ENCODE results near the gene CABYR. TPM values are rescaled to one million over a fixed set of nuclear protein-coding genes. Genes with fewer than 3 reads are reported as not detected.

CABYR gene
- total and polyA plus RNA-seq, 2 of the 13 experiments (the other 11 are each of a cell fraction or from before 2014, with no cell fraction given) = 0.71 to 0.88 TPM

DNA sequence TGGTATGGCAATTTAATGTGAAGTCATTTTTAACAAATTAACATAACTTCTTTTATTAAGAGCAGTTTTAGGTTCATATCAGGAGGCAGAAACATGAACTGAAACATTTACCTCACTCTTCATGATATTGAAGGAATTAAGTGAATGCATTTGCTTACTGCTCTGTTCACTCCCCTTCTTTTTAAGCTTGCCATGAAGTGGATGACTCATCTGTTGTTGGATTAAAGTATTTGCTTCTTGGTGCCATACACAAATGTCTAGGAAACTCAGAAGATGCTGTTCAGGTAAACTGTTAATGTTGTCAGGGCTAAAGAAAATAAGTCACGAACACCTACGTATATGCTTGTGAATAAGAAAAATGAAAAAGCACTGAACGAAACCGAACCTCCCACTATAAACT is 10.2 kb upstream of the CABYR start:
- ChIA-PET CTCF (ENCODE audit: low intra/inter-chr PET ratio, low total read pairs) (no interaction called here), POLR2A (no interaction called here)
- Histone ChIP-seq H3K4me2 (ENCODE audit: low read depth, low read length) (no peak overlapping the region), H3K4me1 (ENCODE audit: insufficient read depth, low read length) (no peaks in the 10 kb centered on the region), H3K36me3 (replicated peaks in 1 of 2; ENCODE audit: control insufficient read depth in 1 of 2, insufficient read depth in 2 of 2, low read length in 2 of 2) (peaks cover 3 to 22% of the 10 kb centered on the region in 2 experiments; a peak in 4 of 5 replicates), H3K79me2 (ENCODE audit: insufficient read depth, low read length) (no peaks in the 10 kb centered on the region), H4K20me1 (ENCODE audit: insufficient read depth, low read length) (no peaks in the 10 kb centered on the region), H2AFZ (ENCODE audit: low read length) (no peak overlapping the region), H3K27me3 (ENCODE audit: control insufficient read depth in 1 of 2, insufficient read depth in 2 of 2, low read length in 2 of 2) (no peaks in the 10 kb centered on the region), H3K4me3 (replicated peaks in 1 of 3; ENCODE audit: insufficient read depth in 1 of 3, low read depth in 2 of 3, low read length in 3 of 3) (no peak overlapping the region), H3K27ac (ENCODE audit: extremely low read length, insufficient read depth, low read length) (no peak overlapping the region), H3K9ac (ENCODE audit: insufficient read depth, low read depth, low read length) (no peak overlapping the region), H3K9me3 (ENCODE audit: low read length) (no peaks in the 10 kb centered on the region)
- BruUV-seq (replicated peaks) = no TSS peak
- no peak for TF ChIP-seq IRF2 (CRISPR knock-in tag; IDR thresholded peaks at IDR 0.05)
- no peak for TF ChIP-seq NFYC (CRISPR knock-in tag; IDR thresholded peaks at IDR 0.05)
- TF ChIP-seq NBN (conservative IDR thresholded peaks at IDR 0.05) = no peak
- TF ChIP-seq TAF1 (CRISPR knock-in tag; IDR thresholded peaks at IDR 0.05) = no peak
- no peak for DNase-seq (ENCODE audit: low spot score)
- no peak for FAIRE-seq
- intact Hi-C loops (cut with micrococcal nuclease; ENCODE audit: unreplicated experiment) = no loop called here
- WGBS (ENCODE audit: low lambda C conversion rate) = 81% methylated on average over 4 of the region's 4 CpGs
- in situ Hi-C loops (cut with HindIII; ENCODE audit: extremely low pct_ligation_motif_present, low pct_unique_long_range_greater_than_20kb) = no loop called here
- ATAC-seq = no peak

DNA sequence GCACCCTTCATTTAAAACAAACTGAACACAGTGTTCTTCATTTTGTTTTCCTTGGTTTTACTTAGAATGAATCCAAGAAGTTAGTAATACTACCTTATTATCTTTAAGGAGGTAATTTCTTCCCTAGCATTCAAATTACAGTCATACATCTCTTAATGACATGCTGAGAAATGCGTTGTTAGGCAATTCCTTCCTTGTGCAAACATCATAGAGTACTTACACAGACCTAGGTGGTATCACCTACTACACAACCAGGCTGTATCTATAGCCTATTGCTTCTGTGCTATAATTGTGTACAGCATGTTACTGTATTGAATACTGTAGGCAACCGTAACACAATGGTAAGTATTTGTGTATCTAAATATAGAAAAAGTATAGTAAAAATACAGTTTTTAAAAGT is 8.4 kb upstream of the CABYR start:
- BruUV-seq (replicated peaks) = no TSS peak
- Histone ChIP-seq H2AFZ (ENCODE audit: low read length) (no peak overlapping the region), H3K9ac (ENCODE audit: insufficient read depth, low read depth, low read length) (no peak overlapping the region), H3K4me2 (ENCODE audit: low read depth, low read length) (no peak overlapping the region), H3K79me2 (ENCODE audit: insufficient read depth, low read length) (no peaks in the 10 kb centered on the region), H3K27me3 (ENCODE audit: control insufficient read depth in 1 of 2, insufficient read depth in 2 of 2, low read length in 2 of 2) (no peaks in the 10 kb centered on the region), H3K4me3 (replicated peaks in 1 of 3; ENCODE audit: insufficient read depth in 1 of 3, low read depth in 2 of 3, low read length in 3 of 3) (no peak overlapping the region), H3K36me3 (replicated peaks in 1 of 2; ENCODE audit: control insufficient read depth in 1 of 2, insufficient read depth in 2 of 2, low read length in 2 of 2) (peaks cover 3 to 19% of the 10 kb centered on the region in 2 experiments; a peak in 4 of 5 replicates), H3K27ac (ENCODE audit: extremely low read length, insufficient read depth, low read length) (no peak overlapping the region), H4K20me1 (ENCODE audit: insufficient read depth, low read length) (no peaks in the 10 kb centered on the region), H3K9me3 (ENCODE audit: low read length) (no peaks in the 10 kb centered on the region), H3K4me1 (ENCODE audit: insufficient read depth, low read length) (no peaks in the 10 kb centered on the region)
- POLR2A ChIA-PET = no interaction called here
- 76% methylated on average over 2 of the region's 2 CpGs for WGBS (ENCODE audit: low lambda C conversion rate)
- intact Hi-C loops (cut with micrococcal nuclease; ENCODE audit: unreplicated experiment) = no loop called here
- CTCF ChIA-PET (ENCODE audit: low intra/inter-chr PET ratio, low total read pairs) = no interaction called here
- in situ Hi-C loops (cut with HindIII; ENCODE audit: extremely low pct_ligation_motif_present, low pct_unique_long_range_greater_than_20kb) = no loop called here
- FAIRE-seq = no peak
- ATAC-seq = no peak
- no peak for DNase-seq (ENCODE audit: low spot score)
- TF ChIP-seq ZNF430 (CRISPR knock-in tag; IDR thresholded peaks at IDR 0.05) (no peak), KLF11 (CRISPR knock-in tag; IDR thresholded peaks at IDR 0.05) (no peak), AGO2 (optimal IDR thresholded peaks at IDR 0.05; ENCODE audit: low read depth, low read length) (no peak), MTF1 (CRISPR knock-in tag; IDR thresholded peaks at IDR 0.05) (no peak), SMC3 (IDR thresholded peaks at IDR 0.05; ENCODE audit: low read length) (no peak)
- TF ChIP-seq, protein P1, sequence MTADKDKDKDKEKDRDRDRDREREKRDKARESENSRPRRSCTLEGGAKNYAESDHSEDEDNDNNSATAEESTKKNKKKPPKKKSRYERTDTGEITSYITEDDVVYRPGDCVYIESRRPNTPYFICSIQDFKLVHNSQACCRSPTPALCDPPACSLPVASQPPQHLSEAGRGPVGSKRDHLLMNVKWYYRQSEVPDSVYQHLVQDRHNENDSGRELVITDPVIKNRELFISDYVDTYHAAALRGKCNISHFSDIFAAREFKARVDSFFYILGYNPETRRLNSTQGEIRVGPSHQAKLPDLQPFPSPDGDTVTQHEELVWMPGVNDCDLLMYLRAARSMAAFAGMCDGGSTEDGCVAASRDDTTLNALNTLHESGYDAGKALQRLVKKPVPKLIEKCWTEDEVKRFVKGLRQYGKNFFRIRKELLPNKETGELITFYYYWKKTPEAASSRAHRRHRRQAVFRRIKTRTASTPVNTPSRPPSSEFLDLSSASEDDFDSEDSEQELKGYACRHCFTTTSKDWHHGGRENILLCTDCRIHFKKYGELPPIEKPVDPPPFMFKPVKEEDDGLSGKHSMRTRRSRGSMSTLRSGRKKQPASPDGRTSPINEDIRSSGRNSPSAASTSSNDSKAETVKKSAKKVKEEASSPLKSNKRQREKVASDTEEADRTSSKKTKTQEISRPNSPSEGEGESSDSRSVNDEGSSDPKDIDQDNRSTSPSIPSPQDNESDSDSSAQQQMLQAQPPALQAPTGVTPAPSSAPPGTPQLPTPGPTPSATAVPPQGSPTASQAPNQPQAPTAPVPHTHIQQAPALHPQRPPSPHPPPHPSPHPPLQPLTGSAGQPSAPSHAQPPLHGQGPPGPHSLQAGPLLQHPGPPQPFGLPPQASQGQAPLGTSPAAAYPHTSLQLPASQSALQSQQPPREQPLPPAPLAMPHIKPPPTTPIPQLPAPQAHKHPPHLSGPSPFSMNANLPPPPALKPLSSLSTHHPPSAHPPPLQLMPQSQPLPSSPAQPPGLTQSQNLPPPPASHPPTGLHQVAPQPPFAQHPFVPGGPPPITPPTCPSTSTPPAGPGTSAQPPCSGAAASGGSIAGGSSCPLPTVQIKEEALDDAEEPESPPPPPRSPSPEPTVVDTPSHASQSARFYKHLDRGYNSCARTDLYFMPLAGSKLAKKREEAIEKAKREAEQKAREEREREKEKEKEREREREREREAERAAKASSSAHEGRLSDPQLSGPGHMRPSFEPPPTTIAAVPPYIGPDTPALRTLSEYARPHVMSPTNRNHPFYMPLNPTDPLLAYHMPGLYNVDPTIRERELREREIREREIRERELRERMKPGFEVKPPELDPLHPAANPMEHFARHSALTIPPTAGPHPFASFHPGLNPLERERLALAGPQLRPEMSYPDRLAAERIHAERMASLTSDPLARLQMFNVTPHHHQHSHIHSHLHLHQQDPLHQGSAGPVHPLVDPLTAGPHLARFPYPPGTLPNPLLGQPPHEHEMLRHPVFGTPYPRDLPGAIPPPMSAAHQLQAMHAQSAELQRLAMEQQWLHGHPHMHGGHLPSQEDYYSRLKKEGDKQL (CRISPR knock-in tag; IDR thresholded peaks at IDR 0.05; ENCODE audit: low read depth) = no peak
- TF ChIP-seq, protein P2, sequence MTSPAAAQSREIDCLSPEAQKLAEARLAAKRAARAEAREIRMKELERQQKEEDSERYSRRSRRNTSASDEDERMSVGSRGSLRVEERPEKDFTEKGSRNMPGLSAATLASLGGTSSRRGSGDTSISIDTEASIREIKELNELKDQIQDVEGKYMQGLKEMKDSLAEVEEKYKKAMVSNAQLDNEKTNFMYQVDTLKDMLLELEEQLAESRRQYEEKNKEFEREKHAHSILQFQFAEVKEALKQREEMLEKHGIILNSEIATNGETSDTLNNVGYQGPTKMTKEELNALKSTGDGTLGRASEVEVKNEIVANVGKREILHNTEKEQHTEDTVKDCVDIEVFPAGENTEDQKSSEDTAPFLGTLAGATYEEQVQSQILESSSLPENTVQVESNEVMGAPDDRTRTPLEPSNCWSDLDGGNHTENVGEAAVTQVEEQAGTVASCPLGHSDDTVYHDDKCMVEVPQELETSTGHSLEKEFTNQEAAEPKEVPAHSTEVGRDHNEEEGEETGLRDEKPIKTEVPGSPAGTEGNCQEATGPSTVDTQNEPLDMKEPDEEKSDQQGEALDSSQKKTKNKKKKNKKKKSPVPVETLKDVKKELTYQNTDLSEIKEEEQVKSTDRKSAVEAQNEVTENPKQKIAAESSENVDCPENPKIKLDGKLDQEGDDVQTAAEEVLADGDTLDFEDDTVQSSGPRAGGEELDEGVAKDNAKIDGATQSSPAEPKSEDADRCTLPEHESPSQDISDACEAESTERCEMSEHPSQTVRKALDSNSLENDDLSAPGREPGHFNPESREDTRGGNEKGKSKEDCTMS (CRISPR knock-in tag; conservative IDR thresholded peaks at IDR 0.05) = no peak
- TF ChIP-seq, protein P3, sequence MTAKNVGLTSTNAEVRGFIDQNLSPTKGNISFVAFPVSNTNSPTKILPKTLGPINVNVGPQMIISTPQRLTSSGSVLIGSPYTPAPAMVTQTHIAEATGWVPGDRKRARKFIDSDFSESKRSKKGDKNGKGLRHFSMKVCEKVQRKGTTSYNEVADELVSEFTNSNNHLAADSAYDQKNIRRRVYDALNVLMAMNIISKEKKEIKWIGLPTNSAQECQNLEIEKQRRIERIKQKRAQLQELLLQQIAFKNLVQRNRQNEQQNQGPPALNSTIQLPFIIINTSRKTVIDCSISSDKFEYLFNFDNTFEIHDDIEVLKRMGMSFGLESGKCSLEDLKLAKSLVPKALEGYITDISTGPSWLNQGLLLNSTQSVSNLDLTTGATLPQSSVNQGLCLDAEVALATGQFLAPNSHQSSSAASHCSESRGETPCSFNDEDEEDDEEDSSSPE (CRISPR knock-in tag; IDR thresholded peaks at IDR 0.05) = no peak

All from HepG2 (cell line).